Measurements from ENCODE around the gene RBMXL3.

The RBMXL3 gene

GRCh38 chrX:115233497-115234455, 44.6 kb downstream of the RBMXL3 start, which contains the start of gene LRCH2:
Gene LRCH2 (minus strand): TSS chrX:115234096. CDS start chrX:115234041, 55 bp downstream.
- DNase-seq (ENCODE audit: low spot score), result peak; percentile 70

GRCh38 chrX:115234461-115234860, 45.3 kb downstream of the RBMXL3 start:
- no peak for DNase-seq (ENCODE audit: low spot score)

- DNase-seq (ENCODE audit: low spot score), result no peak
These were observed 47.4 kb downstream of the RBMXL3 start for GRCh38 chrX:115236560-115236959.

GRCh38 chrX:115237056-115237455, 47.8 kb downstream of the RBMXL3 start:
- DNase-seq (ENCODE audit: low spot score), result no peak

Measured in left forelimb (tissue), 1 donor.